ENCODE data around the gene GPER1.
A peak's percentile ranks its signal among the peaks of the same experiment; 100 is the strongest.
"Not testable (repeated sequence)": the region's sequence is repeated elsewhere in the genome, so short reads cannot be mapped to it uniquely, and the experiment has no call there.

The GPER1 gene

DNA sequence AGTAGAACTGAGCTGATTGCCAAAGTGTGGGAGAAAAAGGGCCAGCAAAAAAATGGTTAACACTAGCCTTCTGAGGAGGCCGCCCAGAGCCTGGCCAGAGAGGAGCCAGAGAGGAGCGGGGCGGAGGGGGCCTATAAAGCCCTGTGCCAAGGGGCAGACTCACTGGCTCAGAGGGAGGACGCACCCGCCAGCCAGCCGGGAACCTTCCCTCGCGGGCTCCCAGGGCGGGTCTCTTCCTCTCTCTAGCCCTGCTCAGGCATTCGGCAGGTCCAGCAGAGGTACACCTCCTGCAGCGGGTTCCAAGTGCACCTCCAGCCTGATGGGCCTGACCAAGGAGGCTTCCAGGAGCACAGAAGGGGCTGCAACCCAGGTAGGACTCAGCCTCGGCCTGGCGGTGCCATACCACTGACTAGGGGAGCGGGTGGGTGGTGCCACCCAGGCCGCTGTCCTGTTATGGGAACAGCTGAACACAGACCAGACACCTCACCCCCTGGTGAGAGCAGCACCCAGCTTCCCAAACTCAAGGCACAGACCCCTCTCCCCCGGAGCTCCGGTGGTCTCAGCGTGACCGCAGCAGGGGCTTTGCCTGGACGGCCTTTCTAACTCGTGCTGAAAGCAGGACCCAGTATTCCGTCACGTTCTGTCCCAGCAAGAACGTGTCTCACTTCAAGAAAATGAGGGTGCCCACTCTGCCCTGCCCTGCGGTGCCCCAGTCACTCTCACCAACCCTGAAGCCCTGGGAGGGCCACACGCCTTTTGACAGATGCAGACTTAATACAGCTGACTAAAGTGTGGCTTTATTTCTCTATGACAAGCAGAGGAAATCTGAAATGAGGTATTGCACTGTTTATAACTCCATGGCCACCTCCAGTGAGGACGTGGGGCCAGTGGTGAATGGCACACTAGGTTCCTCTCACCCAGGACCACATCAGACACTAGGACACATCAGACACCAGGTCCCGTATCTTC, at the start of gene GPER1:
GPER1 (plus strand) TSS at position 162 of the 969 bp plus-strand sequence. CDS start 3,616 bp downstream, outside the sequence.
- DNase-seq (ENCODE audit: low spot score) = peak; percentile 82

DNA sequence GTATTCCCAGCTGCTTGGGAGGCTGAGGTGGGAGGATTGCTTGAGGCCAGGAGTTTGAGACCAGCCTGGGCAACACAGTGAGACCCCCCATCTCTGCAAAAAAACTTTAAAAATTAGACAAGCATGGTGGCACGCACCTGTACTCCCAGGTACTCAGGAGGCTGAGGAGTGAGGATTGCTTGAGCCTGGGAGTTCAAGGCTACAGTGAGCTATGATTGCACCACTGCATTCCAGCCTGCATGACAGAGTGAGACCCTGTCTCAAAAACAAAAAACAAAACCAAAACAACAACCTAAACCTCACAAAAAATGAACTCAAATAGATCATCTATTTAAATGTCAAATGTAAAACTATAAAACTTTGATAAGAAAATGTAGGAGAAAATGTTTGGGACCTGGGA, 47.7 kb upstream of the GPER1 start:
- DNase-seq (ENCODE audit: low spot score) = not testable (repeated sequence)

DNA sequence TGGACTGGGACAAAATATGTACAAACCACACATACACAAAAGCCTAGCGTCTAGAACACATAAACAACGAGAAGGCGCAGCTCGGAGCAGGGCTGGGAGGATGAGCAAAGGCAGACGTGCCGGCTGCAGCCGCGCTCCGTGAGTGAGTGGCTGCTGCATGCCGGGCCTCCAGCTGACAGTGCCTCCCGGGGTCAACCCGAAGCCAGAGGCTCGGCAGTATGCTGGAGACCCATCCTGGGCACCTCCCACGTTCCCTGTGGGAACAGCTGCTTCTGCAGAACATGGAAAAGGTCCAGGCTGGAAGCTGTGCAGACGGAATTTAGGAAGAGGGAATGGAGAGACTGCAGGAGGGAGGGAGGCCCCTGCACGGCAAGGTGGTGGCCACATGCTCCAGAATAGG, 47.1 kb upstream of the GPER1 start:
- DNase-seq (ENCODE audit: low spot score) = peak; percentile 55

DNA sequence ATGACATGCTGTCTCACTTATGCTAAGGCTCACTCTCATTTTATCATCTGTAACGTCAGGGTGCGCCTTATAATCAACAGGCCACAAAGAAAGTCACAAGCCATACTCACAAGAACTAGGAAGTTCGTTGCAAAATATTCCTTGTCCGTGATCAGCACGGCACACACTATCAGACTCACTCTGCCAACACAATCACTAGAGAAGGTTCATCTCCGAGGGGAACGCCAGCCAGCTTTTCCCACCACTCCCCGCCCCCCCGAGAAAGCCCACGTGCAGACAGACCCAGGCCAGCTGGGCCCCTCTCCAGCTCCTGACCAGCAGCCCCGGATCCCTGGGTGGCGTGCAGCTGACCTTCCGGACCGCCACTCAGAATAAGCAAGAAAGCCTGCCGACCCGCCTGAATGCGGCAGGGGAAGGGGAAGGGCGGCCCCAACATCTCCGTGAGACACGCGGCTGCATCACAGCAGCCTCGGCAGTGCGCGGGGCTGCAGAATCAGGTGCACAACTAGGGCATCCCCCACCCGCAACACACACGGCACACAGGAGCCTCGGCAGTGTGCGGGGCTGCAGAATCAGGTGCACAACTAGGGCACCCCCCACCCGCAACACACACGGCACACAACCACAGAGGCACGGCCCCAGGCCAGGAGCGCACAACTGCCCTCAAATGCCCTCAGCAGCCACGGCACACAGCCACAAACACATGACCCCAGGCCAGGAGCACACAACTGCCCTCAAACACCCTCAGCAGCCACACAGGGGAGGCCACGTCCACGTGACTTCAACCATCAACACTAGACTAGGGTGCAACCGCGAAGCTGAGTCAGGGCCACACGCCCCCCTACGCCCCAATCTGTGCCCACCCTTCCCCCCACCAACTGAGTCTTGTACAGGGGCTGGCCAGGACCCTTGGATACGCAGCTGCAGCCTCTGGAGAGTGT, 46.1 kb upstream of the GPER1 start:
- DNase-seq (ENCODE audit: low spot score) = no peak

DNA sequence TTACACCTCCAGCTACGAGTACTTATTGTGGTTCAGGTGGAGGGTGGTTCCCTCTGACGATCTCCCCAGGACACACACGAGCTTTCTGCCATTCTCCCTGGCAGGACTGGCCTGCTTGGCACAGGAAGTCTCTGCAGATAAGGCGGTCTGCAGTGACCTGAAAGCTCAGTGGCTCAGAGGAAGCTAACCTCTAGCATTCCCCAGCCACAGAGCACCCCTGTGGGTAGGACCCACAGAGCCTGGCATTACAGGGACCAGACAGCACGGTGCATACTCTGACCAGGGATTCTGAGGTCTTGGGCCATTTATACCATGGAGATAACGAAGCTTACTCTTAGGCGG, 45.5 kb upstream of the GPER1 start:
- no peak for DNase-seq (ENCODE audit: low spot score)

DNA sequence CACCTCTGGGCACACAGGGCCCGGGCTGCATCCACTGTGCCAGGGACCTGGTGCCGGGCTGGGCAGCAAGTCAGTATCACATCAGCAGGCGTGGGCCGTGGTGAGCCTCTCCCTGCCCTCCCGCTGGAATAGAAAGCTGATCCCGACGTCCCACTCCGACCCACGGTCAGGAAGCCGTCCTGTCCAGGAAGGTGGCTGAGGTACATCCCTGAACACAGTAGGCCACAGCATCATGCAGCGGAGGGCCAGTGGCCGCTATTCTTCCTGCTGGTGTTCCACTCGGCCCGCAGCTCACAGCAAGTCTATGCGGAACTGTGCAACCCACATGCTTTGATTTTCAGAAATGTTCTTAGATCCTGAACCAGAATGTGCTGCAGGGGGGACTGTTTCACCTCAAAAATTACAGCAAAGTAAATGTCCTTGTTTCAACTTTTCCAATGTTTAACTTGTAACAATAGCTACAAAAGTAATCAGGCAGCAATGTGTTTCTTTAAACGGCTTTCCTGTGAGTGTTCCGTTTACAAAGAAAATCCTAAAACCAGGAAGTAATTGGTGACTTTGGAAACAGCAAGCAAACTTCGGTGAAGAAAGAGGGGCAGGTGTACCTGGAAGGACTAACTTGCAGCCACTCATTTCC, 44.2 kb upstream of the GPER1 start:
- DNase-seq (ENCODE audit: low spot score) = no peak

DNA sequence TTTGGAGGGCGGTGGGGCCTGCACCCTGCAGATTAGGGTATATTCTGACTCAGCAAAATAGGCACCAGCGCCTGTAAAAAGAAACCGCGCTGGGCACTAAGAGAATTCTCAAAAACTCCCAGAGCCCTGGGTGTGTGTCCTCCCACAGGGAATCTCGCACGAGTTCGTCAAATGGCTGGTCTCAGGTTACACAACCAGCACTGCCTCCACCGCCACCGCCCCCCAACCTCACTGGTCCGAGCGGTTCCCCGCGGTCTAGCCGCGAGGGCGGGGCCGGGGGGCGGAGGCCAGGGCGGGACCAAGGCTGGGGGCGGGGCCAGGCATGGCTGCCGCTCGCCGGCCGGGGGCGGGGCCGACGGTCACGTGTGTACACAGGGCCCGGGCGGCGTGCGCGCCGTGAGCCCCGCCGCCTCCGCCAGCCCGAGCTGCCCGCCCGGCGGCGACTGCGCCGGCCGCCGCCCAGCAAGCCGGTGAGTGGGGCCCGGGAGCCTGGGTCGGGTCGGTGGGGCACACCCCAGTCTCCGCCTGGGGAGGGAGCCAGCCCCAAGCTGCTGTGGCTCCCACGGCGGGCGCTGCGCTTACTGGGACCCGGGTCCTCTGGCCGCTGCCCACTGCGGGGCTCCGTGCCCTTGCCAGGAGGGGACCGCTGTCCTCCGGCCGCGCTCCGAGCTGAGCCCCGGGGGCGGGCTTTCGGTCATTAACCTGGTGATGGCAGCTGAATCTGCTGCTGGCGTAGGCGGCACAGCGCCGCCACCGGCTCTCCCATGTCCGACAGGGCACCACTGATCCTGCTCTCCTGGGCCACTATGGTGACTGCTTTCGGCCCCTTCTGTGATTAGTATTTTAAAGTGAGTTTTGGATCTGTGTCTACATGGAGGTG, 43.5 kb upstream of the GPER1 start, which contains the start of gene GPR146:
GPR146 (plus strand) TSS at position 358 of the 880 bp plus-strand sequence. CDS start 12,970 bp downstream, outside the sequence.
- DNase-seq (ENCODE audit: low spot score) = peak; percentile 100

DNA sequence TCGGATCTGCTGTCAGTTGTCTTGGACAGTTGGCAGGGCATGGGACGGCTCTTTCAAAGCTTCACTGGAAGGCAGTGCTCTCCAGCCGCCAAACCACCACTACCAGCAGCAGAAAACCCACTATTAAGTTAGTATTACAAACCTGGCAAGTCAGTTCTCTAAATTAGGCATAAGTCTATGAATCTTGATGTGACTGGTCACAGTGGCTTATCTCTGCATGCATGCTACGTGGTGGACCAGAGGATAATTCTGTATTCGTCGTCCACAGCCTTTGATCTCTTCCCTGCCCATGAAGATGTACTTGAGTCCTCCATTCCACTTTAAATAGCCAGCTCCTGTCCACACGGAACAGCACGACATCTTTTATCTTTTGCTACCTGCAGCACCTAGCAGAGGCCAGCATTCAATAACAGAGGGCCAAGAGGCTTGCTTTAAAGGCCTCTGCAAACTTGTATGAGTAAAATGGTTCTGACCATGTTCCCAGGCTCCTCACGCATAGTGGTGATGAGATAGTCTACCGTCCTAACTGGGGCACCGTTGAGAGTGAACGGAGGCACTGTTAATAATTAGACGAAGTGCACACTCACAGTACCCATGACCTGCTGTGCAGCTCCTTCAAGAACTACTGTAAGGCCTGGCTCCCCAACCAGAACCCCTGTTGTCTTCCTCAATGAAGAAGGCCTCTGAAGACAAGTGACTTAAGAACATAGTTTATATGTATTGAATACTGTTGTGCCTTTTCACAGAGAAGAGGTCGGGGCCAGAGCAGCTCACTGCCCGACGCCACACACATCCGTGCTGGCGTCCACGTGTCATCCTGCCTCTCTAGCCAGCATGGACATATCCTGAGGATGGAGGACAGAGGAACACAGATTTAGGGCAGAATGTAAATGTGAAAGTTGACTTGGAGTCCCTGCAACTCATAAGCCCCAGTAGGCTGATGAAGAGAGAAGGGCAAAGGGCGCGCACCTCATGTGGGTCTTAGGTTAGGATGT, 42.5 kb upstream of the GPER1 start:
- DNase-seq (ENCODE audit: low spot score) = no peak

DNA sequence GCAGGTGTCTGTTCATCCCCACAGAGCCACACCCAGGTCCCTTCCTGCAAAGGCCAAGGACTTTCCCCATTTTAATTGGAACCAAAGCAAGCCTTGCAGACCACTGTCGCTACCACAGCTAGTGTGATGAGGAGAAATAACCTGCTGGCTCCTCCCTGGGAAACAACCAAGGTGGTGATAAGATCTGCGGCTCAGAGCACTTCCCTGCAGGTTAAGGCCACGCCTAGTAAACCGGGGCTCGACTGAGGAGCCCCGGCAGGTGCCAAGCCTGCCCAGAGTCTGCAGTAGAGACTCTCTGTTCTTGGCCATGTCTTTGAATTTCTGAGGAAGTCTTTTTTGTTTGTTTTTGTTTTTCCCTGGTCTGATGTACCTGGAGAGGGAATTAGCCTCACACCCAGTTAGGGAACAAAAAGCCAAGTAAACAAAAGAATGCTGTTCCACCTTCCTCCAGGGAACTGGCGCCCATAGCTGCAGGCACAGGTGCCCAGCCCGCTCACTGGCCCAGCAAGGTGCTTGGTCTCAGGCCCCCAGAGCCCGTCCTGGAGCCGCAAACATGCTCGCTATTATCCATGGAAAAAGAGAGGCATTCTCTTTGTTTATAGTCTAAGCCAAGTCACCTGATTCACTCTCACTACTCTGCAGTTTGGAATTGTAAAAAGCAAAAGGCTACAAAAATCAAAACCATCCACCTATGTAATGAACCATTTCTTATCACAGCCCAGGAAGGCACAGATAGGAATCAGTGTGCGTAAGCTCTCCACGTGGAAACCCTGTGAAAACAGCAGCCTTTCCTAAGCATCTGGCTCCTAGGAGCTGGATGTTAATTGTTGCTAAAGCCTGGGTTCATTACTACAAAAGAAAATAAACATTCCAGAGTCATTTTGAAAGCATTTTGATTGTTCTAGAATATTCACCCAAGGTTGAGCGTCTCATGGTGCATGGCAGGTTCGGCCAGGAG, 40.9 kb upstream of the GPER1 start:
- DNase-seq (ENCODE audit: low spot score) = no peak

DNA sequence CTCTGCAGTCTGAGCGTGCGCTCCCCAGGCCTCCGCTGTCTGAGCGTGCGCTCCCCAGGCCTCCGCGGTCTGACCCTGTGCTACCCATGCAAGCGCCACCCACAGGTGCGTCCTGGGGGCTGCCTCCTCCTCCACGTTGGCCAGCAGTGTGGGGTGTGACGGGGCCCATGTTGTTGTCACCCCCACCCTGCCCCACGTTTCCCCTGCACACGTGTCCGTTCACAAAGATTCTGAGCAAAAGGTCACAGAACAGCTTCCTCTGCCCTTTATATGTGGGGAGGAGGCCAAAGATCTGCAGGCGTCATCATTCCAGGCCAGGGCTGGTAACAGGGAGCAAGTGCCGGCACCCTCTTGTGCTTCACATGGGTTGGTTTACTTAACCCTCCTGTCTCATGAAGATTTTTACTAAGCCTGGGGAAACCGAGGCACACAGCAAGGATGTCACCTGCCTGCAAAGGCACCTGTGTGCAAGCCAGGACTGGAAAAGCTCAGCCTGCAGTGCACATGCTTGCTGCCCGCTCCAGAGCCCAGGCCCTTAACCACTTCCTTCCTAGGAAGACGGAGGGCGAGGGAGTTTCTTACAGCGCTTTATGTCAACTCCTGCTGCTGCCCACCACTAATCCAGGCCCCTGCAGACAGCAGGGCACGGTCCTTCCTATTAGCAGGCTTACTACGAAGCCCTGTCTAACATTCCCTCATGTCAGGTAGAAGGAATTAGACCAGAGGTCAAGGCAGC, 38.7 kb upstream of the GPER1 start:
- DNase-seq (ENCODE audit: low spot score) = no peak

DNA sequence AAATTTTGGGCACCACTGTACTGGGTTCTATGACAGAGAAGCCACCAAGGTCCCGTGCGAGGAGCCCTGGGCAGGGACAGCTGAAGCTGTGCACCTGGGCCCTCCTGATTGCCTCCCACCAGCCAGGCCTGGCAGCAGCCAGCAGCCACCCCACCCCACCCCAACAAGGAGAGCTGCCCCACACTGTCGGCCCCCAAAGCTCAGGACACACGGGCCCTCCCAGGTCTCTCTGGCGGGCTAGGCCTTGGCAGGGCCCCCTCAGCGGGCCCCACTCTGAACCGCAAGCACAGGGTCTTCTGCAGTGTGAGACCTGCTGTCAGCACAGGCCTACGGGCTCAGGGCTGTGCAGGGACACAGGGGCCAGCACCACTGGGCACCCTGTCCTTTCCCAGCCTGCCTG, 38.1 kb upstream of the GPER1 start:
- no peak for DNase-seq (ENCODE audit: low spot score)

DNA sequence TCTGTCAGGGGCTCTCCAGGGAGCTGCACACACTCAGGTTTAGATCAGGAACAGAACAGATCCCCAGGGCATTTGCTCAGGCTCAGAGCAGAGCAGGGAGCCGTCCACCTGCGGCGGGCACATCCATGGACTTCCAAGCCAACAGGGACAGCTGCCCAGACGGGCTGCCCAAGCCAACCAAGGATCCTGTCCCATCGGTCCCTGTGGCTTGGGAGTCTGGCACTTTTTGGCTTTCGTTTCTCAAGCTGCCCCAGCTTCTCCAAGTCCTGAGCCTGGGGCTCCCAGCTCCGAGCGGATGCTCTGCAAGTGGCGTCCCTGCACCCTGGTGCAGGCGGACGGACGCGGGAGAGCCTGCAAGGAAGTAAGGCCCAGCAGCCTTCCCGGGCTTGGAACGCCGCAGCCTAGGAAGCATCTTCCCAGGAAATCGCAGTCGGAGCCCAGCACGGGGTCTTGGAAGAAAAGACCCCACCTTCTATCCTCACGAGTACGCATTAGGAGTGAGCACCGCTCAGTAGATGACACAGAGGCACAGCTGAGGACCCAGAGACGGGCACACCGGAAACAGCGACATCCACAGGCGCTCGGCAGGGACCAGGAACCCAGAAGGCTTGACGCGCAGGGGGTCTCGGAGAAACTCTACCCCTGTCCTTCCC, 37.5 kb upstream of the GPER1 start:
- DNase-seq (ENCODE audit: low spot score) = no peak

DNA sequence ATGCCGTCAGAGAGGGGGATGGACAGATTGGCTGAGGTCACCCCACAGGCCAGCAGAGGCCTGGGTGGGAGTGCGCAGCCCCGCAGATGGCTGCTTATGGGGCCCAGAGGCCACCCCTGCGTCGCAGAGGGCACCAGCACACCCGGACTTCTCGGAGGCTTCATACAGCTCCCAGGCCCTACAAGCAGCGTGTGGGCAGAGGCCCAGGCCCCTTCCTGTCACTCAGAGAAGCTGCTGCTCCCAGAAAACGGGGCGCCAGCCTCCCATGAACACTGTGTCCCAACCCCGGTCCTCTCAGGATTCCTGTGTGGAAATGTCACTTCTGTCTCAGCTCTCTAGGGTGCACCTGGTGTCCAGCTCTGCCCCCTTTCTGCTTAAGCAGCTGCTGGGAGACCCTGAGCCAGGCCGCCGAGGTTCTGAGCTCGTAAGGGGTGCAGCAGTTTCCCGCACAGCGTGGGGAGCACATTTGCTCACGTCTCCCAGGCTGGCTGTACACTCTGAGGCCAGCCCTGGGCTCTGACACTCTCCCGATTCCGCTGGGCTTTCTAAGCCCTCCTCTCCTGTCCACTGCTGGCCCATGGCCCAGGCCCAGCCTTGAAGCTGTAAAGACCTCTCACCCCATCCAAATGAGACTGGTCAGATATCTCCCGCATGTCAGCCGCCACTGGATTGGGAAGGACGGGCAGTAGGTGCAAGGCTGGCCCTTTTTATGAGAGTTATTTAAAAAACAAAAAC, 36.8 kb upstream of the GPER1 start:
- no peak for DNase-seq (ENCODE audit: low spot score)

DNA sequence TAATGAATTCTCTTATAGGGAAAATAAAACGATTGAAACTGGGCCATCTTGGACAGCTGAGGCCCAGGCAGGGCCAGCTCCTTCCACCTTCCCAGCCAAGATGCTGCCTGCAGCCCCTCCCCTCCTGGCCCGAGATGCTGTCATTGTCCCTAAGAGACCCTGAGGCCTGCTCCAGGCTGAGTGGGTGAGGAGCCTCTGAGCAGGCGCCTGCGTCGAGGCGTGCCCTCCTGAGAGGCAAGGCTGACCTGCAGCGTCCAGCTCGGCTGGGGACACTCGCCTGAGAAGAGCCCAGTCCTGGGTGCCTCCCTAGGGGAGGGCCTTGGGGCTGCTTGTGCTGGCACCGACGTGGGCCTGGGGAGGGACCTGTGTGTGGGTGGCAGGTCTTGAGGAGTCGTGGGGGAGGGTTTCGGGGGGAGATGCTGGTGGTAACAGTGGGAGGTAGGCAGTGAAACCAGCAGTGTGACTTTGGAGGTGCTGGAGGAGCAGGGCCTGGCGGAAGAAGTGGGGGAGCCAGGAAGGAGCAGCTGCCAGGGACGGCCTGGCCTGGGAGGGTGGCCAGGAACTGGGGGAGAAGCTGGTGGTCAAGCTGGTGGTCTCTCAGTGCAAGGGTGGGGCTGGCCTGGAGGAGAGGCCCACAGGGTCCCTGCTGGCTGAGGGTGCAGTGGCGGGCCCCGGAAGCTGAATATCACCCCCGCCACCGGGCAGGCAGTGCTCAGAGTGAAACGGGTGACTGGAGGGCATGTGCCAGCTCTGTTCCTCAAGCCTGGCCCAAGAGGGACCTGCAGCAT, 35.7 kb upstream of the GPER1 start:
- DNase-seq (ENCODE audit: low spot score) = no peak

DNA sequence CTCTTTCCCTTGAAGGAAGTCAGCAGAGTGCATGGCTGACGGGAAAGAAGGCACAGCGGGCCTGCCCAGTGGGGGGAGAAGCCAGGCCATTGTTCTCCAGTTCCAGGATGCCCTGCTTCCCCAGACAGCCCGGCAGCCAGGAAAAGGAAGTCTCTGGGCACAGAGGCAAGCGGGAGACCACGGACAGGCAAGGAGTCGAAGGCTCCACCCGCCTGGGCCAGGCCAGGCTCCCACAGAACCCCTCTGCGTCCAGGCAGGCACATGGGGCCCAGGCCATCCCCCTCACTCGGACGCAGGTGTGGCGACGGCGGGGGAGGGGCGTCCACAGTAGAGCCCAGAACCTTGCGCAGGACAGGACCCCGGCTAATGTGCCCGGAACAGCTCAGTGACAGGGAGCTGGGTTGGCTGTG, 34.9 kb upstream of the GPER1 start:
- DNase-seq (ENCODE audit: low spot score) = no peak

DNA sequence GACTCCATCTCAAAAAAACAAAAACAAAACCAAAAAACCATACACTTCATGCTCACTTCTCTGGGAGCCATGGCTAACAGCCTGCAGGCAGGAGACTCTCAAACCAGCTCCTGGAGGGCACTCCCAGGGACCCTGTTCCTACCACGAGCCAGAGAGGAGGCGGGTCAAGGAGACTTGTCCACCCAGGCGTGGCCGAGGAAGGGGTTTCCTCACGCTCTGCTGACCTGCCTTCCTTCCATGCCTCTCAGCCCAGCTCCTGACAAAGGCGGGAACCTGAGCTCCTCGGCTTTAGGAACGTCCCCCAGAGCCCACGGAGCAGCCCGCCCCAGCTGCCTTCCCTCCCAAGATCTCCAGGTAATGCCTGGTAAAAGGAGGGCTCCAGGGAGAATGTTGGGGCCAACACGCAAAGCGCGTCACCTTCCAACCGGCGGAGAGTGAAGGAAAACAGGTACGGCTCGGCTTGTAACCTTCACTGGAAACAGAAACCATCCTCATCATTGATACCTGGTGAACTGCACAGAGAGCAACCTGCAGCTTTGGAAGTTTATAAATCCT, 34.0 kb upstream of the GPER1 start:
- DNase-seq (ENCODE audit: low spot score) = no peak
